GM18870 (cell line): ENCODE results near the gene BOC.

ENCODE experiments used
- ATAC-seq: cut with Tn5 transposase; IDR thresholded peaks from one replicate; pipeline ENCODE4 v1.9.1; 2021; ENCODE audit warnings: moderate library complexity; ENCODE audit not compliant: unreplicated experiment

Gene BOC

GRCh38 chr3:113268942-113269341, 57.6 kb downstream of the BOC start:
- ATAC-seq, result no peak

- ATAC-seq, result no peak
Measured at GRCh38 chr3:113269661-113270060, 58.3 kb downstream of the BOC start.

- ATAC-seq, result no peak
Measured at GRCh38 chr3:113270068-113270467, 58.7 kb downstream of the BOC start.

GRCh38 chr3:113270786-113271185, 59.4 kb downstream of the BOC start:
- ATAC-seq, result no peak

GRCh38 chr3:113271189-113271588, 59.8 kb downstream of the BOC start:
- no peak for ATAC-seq

- ATAC-seq, result no peak
Measured at GRCh38 chr3:113271594-113272384, 60.4 kb downstream of the BOC start.

- no peak for ATAC-seq
Measured at GRCh38 chr3:113272385-113272779, 61.0 kb downstream of the BOC start.

- ATAC-seq, result no peak
Measured at GRCh38 chr3:113273011-113273410, 61.7 kb downstream of the BOC start.

- ATAC-seq, result no peak
Measured at GRCh38 chr3:113273604-113274378, 62.4 kb downstream of the BOC start.

GRCh38 chr3:113274425-113275257, 63.3 kb downstream of the BOC start:
- no peak for ATAC-seq

- no peak for ATAC-seq
Measured at GRCh38 chr3:113275258-113275556, 63.9 kb downstream of the BOC start.

GRCh38 chr3:113275583-113275928, 64.2 kb downstream of the BOC start:
- ATAC-seq, result no peak

- peak; percentile 71 for ATAC-seq
Measured at GRCh38 chr3:113275929-113276750, 64.8 kb downstream of the BOC start.

- no peak for ATAC-seq
Measured at GRCh38 chr3:113276751-113277080, 65.4 kb downstream of the BOC start.

- peak; percentile 38 for ATAC-seq
Measured at GRCh38 chr3:113277414-113277813, 66.1 kb downstream of the BOC start.

GRCh38 chr3:113277941-113278598, 66.7 kb downstream of the BOC start:
- no peak for ATAC-seq

- no peak for ATAC-seq
Measured at GRCh38 chr3:113278599-113278955, 67.2 kb downstream of the BOC start.

GRCh38 chr3:113279686-113280085, 68.3 kb downstream of the BOC start:
- ATAC-seq, result no peak

GRCh38 chr3:113283306-113283705, 71.9 kb downstream of the BOC start:
- ATAC-seq, result no peak

- no peak for ATAC-seq
Measured at GRCh38 chr3:113284453-113285050, 73.2 kb downstream of the BOC start.
